SK-N-SH (cell line): ENCODE data around the gene EXOC6. TPM values are rescaled to one million over a fixed set of nuclear protein-coding genes. Genes with fewer than 3 reads are reported as not detected.

Source experiments
- CTCF ChIA-PET: fragments of 300-600, 350-600 bp; formaldehyde crosslinking; extraction: SDS; loops from one replicate; lab custom pipeline; 2021; lab: Yijun Ruan, JAX
- POLR2A ChIA-PET: fragments of 350-600 bp; sonication (Branson Sonifier 250); formaldehyde crosslinking; extraction: SDS; loops from one replicate; lab custom pipeline; 2020; ENCODE audit warnings: antibody characterized with exemption, inconsistent platforms; lab: Yijun Ruan, JAX
- DNase-seq: peaks from one replicate; pipeline ENCODE4 v3.0.0; 2012
- H2AFZ ChIP-seq: fragments of 200-600 bp; sonication (generic); 2 replicates; pipeline ENCODE4 v1.8.1; 2016; ENCODE audit warnings: antibody characterized with exemption, mild to moderate bottlenecking, low read depth
- H3F3A ChIP-seq: fragments of 200-600 bp; sonication (generic); replicated peaks from 2 replicates; pipeline ENCODE3; 2016; ENCODE audit warnings: antibody characterized with exemption, mild to moderate bottlenecking; ENCODE audit not compliant: insufficient read depth
- H3K27ac ChIP-seq, 2 experiments: fragments of 200-500 bp in 1 of 2; fragments of 200-600 bp in 1 of 2; sonication (Bioruptor generic) in 1 of 2; sonication (generic), shearing (Covaris generic) in 1 of 2; 2 replicates each; pipeline versions ENCODE4 v1.5.1 to v1.6.1; 2014 to 2016; ENCODE audit warnings: low read depth in 2 of 2, inconsistent platforms in 1 of 2, low read length in 1 of 2, mild to moderate bottlenecking in 1 of 2, mixed read lengths in 1 of 2
- H3K27me3 ChIP-seq: fragments of 200-600 bp; sonication (generic), shearing (Covaris generic); 2 replicates; pipeline ENCODE4 v1.6.1; 2016; ENCODE audit warnings: mixed run types; ENCODE audit not compliant: insufficient read depth
- H3K36me3 ChIP-seq, 2 experiments: fragments of 200-500 bp in 1 of 2; fragments of 200-600 bp in 1 of 2; sonication (Bioruptor generic) in 1 of 2; sonication (generic) in 1 of 2; replicated peaks in 1 of 2; 2 replicates each; pipeline versions ENCODE3 to v1.5.1; 2014 to 2016; ENCODE audit warnings: low read length in 1 of 2, mild to moderate bottlenecking in 1 of 2; ENCODE audit not compliant: insufficient read depth in 2 of 2, control insufficient read depth in 1 of 2
- H3K4me1 ChIP-seq, 2 experiments: fragments of 200-500 bp in 1 of 2; fragments of 200-600 bp in 1 of 2; sonication (Bioruptor generic) in 1 of 2; sonication (generic), shearing (Covaris generic) in 1 of 2; 2 replicates each; pipeline versions ENCODE4 v1.5.1 to v1.6.1; 2014 to 2016; ENCODE audit warnings: low read depth in 1 of 2, low read length in 1 of 2, mixed run types in 1 of 2; ENCODE audit not compliant: insufficient read depth in 2 of 2, control insufficient read depth in 1 of 2
- H3K4me2 ChIP-seq: fragments of 200-600 bp; sonication (generic), shearing (Covaris generic); 2 replicates; pipeline ENCODE4 v1.6.1; 2017; ENCODE audit warnings: mixed run types
- H3K4me3 ChIP-seq, 2 experiments: fragments of 200-500 bp in 1 of 2; fragments of 200-600 bp in 1 of 2; sonication (Bioruptor generic) in 1 of 2; sonication (generic), shearing (Covaris generic) in 1 of 2; 2 replicates each; pipeline versions ENCODE4 v1.5.1 to v1.8.1; 2014 to 2016; ENCODE audit warnings: low read depth in 2 of 2, inconsistent platforms in 1 of 2, low read length in 1 of 2, mild to moderate bottlenecking in 1 of 2, mixed read lengths in 1 of 2, moderate library complexity in 1 of 2
- H3K79me2 ChIP-seq: fragments of 200-600 bp; sonication (generic); 2 replicates; pipeline ENCODE4 v1.8.1; 2017; ENCODE audit warnings: mild to moderate bottlenecking; ENCODE audit not compliant: insufficient read depth
- H3K9ac ChIP-seq: fragments of 200-600 bp; sonication (generic); 2 replicates; pipeline ENCODE4 v1.6.1; 2017; ENCODE audit warnings: mixed run types
- H3K9me2 ChIP-seq: fragments of 200-600 bp; sonication (generic); 2 replicates; pipeline ENCODE4 v1.6.1; 2017; ENCODE audit warnings: mixed run types
- H3K9me3 ChIP-seq: fragments of 200-600 bp; sonication (generic); 2 replicates; pipeline ENCODE4 v1.6.1; 2017; ENCODE audit warnings: mixed run types, mild to moderate bottlenecking, moderate library complexity
- H4K20me1 ChIP-seq: fragments of 200-600 bp; sonication (generic); 2 replicates; pipeline ENCODE4 v1.6.1; 2017; ENCODE audit warnings: mild to moderate bottlenecking, mixed run types; ENCODE audit not compliant: insufficient read depth
- FOSL2 ChIP-seq: IDR thresholded peaks from 2 replicates; pipeline ENCODE4 v1.4.0; 2012; ENCODE audit warnings: low read depth, mild to moderate bottlenecking, moderate library complexity, borderline replicate concordance
- MXI1 ChIP-seq: IDR thresholded peaks from 2 replicates; pipeline ENCODE4 v1.6.1; 2012; ENCODE audit warnings: mild to moderate bottlenecking, low read depth, low read length, improper control_type of control experiment
- NFIC ChIP-seq: IDR thresholded peaks from 2 replicates; pipeline ENCODE4 v1.4.0; 2012; ENCODE audit warnings: borderline replicate concordance
- TAF1 ChIP-seq: IDR thresholded peaks from 2 replicates; pipeline ENCODE4 v1.6.1; 2012; ENCODE audit warnings: low read depth, mild to moderate bottlenecking, low read length, moderate library complexity, borderline replicate concordance
- TCF12 ChIP-seq: IDR thresholded peaks from 2 replicates; pipeline ENCODE4 v1.4.0; 2012
- WGBS: methylation state at CpG from one replicate; pipeline ENCODE4 v1.1.6; 2017; ENCODE audit warnings: low lambda C conversion rate; 5-methylcytosine and 5-hydroxymethylcytosine counted together
- polyA plus RNA-seq, 3 experiments: library from polyadenylated mRNA; depleted of rRNA; stranded (reverse); fragments of >200 nt; gene quantifications; 2 replicates each; pipeline ENCODE4 v1.2.3, GENCODE V29; 2012

EXOC6 gene
- polyA plus RNA-seq, 1 of the 3 experiments (the other 2 are of a cell fraction), result 2.3 TPM

- Histone ChIP-seq H2AFZ (no peak within 1 kb of the TSS), H3K9ac (no peak within 1 kb of the TSS), H3K4me3 (peak within 1 kb of the TSS; percentile 46 to 58), H3K9me2 (no peaks in the 10 kb centered on the region), H3K36me3 (no peaks in the 10 kb centered on the region), H3K9me3 (no peaks in the 10 kb centered on the region), H4K20me1 (no peaks in the 10 kb centered on the region), H3K79me2 (no peaks in the 10 kb centered on the region), H3K4me1 (peaks cover 0 to 38% of the 10 kb centered on the region in 2 experiments; a peak in 1 of 4 replicates), H3F3A (peaks cover 4% of the 10 kb centered on the region), H3K27ac (no peak within 1 kb of the TSS), H3K27me3 (peaks cover 49% of the 10 kb centered on the region), H3K4me2 (peak within 1 kb of the TSS; percentile 80)
- DNase-seq, result peak; percentile 64
- ChIA-PET CTCF (interaction anchor here (0.8 to 8.6 kb wide), 13 partner anchors 8 to 408 kb away, joined by 3 to 69 read pairs (median 4); partner anchors contain the start of genes CYP26C1 and MYOF), POLR2A (no interaction called here)
- 6% methylated on average over 13 of the region's 52 CpGs for WGBS
- TF ChIP-seq TCF12, result no peak
These were observed 225.3 kb downstream of the EXOC6 start, which contains the start of gene CYP26A1 for GRCh38 chr10:93073539-93074146. CYP26A1 (plus strand) TSS chr10:93073893; CDS start chr10:93073935, 42 bp downstream.

GRCh38 chr10:93074147-93074596 is 225.9 kb downstream of the EXOC6 start:
- DNase-seq, result peak; percentile 71
- peak overlapping the region; percentile 80 for H3K4me2 ChIP-seq

GRCh38 chr10:93074597-93075368 is 226.5 kb downstream of the EXOC6 start:
- peaks cover 45% of the 10 kb centered on the region for H3K27me3 ChIP-seq
- POLR2A ChIA-PET, result no interaction called here
- DNase-seq, result peak; percentile 57
- no peak overlapping the region for H3K9ac ChIP-seq
- TF ChIP-seq MXI1, result no peak
- TF ChIP-seq TAF1, result no peak
- TF ChIP-seq NFIC, result no peak
- H4K20me1 ChIP-seq, result no peaks in the 10 kb centered on the region
- peaks cover 0 to 40% of the 10 kb centered on the region in 2 experiments; a peak in 1 of 4 replicates for H3K4me1 ChIP-seq
- H3K9me3 ChIP-seq, result no peaks in the 10 kb centered on the region
- peak overlapping the region; percentile 80 for H3K4me2 ChIP-seq
- CTCF ChIA-PET, result interaction anchor here (0.9 to 8.6 kb wide), 10 partner anchors 10 to 278 kb away, joined by 3 to 69 read pairs (median 8); partner anchors contain the start of gene CYP26C1
- H3K9me2 ChIP-seq, result no peaks in the 10 kb centered on the region
- peaks cover 4% of the 10 kb centered on the region for H3F3A ChIP-seq
- H3K79me2 ChIP-seq, result no peaks in the 10 kb centered on the region
- H3K27ac ChIP-seq, result no peak overlapping the region
- no peak overlapping the region for H2AFZ ChIP-seq
- H3K4me3 ChIP-seq, result peak overlapping the region; percentile 46 to 52; a peak in 3 of 4 replicates
- WGBS, result 41% methylated on average over 42 of the region's 67 CpGs
- H3K36me3 ChIP-seq, result no peaks in the 10 kb centered on the region

More at GRCh38 chr10:93074147-93074596, 225.9 kb downstream of the EXOC6 start:
- TF ChIP-seq FOSL2, result no peak
- peaks cover 45% of the 10 kb centered on the region for H3K27me3 ChIP-seq
- no peaks in the 10 kb centered on the region for H4K20me1 ChIP-seq
- no peak overlapping the region for H2AFZ ChIP-seq
- no peaks in the 10 kb centered on the region for H3K9me3 ChIP-seq
- H3K4me1 ChIP-seq, result peaks cover 0 to 37% of the 10 kb centered on the region in 2 experiments; a peak in 1 of 4 replicates
- H3K79me2 ChIP-seq, result no peaks in the 10 kb centered on the region
- no peaks in the 10 kb centered on the region for H3K9me2 ChIP-seq
- H3K36me3 ChIP-seq, result no peaks in the 10 kb centered on the region
- H3K9ac ChIP-seq, result no peak overlapping the region
- H3F3A ChIP-seq, result peaks cover 4% of the 10 kb centered on the region
- WGBS, result 0% methylated on average over 5 of the region's 40 CpGs
- CTCF ChIA-PET, result interaction anchor here (1.1 to 8.6 kb wide), 7 partner anchors 8 to 231 kb away, joined by 3 to 69 read pairs (median 7); partner anchors contain the start of gene CYP26C1
- H3K27ac ChIP-seq, result no peak overlapping the region
- POLR2A ChIA-PET, result no interaction called here
- H3K4me3 ChIP-seq, result peak overlapping the region; percentile 46 to 52
